HEK293 (cell line): ENCODE data around the gene DLEC1.

Experiments
- CTCF ChIA-PET: fragments of 350-600 bp; formaldehyde crosslinking; extraction: SDS; loops from one replicate; lab custom pipeline; 2021; ENCODE audit warnings: antibody characterized with exemption; lab: Yijun Ruan, JAX
- POLR2A ChIA-PET: fragments of 300-600 bp; formaldehyde crosslinking; extraction: SDS; loops from one replicate; lab custom pipeline; 2020; ENCODE audit warnings: antibody characterized with exemption, inconsistent platforms; lab: Yijun Ruan, JAX
- H3K27ac ChIP-seq: fragments of 200-500 bp; sonication (Bioruptor generic); 2 replicates; pipeline ENCODE4 v1.5.1; 2014; ENCODE audit warnings: low read depth, low read length, control low read depth, inconsistent platforms; ENCODE audit errors: extremely low read depth
- H3K36me3 ChIP-seq, 2 experiments: fragments of 200-500 bp in 1 of 2; sonication (Bioruptor generic) in 1 of 2; 1 replicate in 1 of 2; 2 replicates in 1 of 2; pipeline ENCODE4 v1.5.1; 2014 to 2017; ENCODE audit warnings: inconsistent platforms in 2 of 2, low read length in 2 of 2; ENCODE audit not compliant: control insufficient read depth in 2 of 2, insufficient read depth in 1 of 2
- H3K4me1 ChIP-seq: fragments of 200-500 bp; sonication (Bioruptor generic); 2 replicates; pipeline ENCODE4 v1.5.1; 2014; ENCODE audit warnings: mild to moderate bottlenecking, low read length, inconsistent platforms; ENCODE audit not compliant: control insufficient read depth, insufficient read depth
- H3K4me3 ChIP-seq: 2 replicates; pipeline ENCODE4 v1.5.1; 2011; ENCODE audit warnings: low read depth, mild to moderate bottlenecking, control low read depth, low read length, moderate library complexity
- H3K9me3 ChIP-seq: fragments of 200-500 bp; sonication (Bioruptor generic); 2 replicates; pipeline ENCODE4 v1.5.1; 2014; ENCODE audit warnings: low read depth, low read length, inconsistent platforms; ENCODE audit not compliant: control insufficient read depth, insufficient read depth
- GLIS2 ChIP-seq: fragments of 450-650 bp; formaldehyde crosslinking; IDR thresholded peaks from 2 replicates; pipeline ENCODE4 v1.5.1; 2016; ENCODE audit warnings: missing biosample characterization, missing genetic modification characterization
- HOXC10 ChIP-seq: sonication (generic); formaldehyde crosslinking; IDR thresholded peaks from 2 replicates; pipeline ENCODE4 v1.8.1; 2023; ENCODE audit warnings: mild to moderate bottlenecking, missing genetic modification reagents
- IKZF3 ChIP-seq: fragments of 450-650 bp; IDR thresholded peaks from 2 replicates; pipeline ENCODE4 v1.5.0; 2018; ENCODE audit warnings: missing biosample characterization, mild to moderate bottlenecking, missing genetic modification characterization, moderate library complexity
- ZBTB17 ChIP-seq: fragments of 450-650 bp; formaldehyde crosslinking; IDR thresholded peaks from 2 replicates; pipeline ENCODE4 v1.5.1; 2016; ENCODE audit warnings: missing biosample characterization, missing genetic modification characterization
- ZBTB20 ChIP-seq: fragments of 450-650 bp; formaldehyde crosslinking; IDR thresholded peaks from 2 replicates; pipeline ENCODE4 v1.5.1; 2016; ENCODE audit warnings: missing biosample characterization, missing genetic modification characterization
- ZBTB21 ChIP-seq: fragments of 450-650 bp; formaldehyde crosslinking; IDR thresholded peaks from 2 replicates; pipeline ENCODE4 v1.5.1; 2017; ENCODE audit warnings: missing biosample characterization, missing genetic modification characterization
- ZEB2 ChIP-seq: fragments of 450-650 bp; formaldehyde crosslinking; IDR thresholded peaks from 2 replicates; pipeline ENCODE4 v1.5.1; 2016; ENCODE audit warnings: missing biosample characterization, missing genetic modification characterization
- ZFHX2 ChIP-seq: fragments of 450-650 bp; formaldehyde crosslinking; conservative IDR thresholded peaks from 2 replicates; pipeline ENCODE4 v1.5.1; 2016; ENCODE audit warnings: missing biosample characterization, missing genetic modification characterization
- ZNF112 ChIP-seq: fragments of 450-650 bp; formaldehyde crosslinking; IDR thresholded peaks from 2 replicates; pipeline ENCODE4 v1.5.0; 2017; ENCODE audit warnings: missing biosample characterization, missing genetic modification characterization
- ZNF132 ChIP-seq: fragments of 450-650 bp; formaldehyde crosslinking; IDR thresholded peaks from 2 replicates; pipeline ENCODE4 v1.5.1; 2017; ENCODE audit warnings: missing biosample characterization, missing genetic modification characterization, borderline replicate concordance
- ZNF146 ChIP-seq: fragments of 450-650 bp; formaldehyde crosslinking; IDR thresholded peaks from 2 replicates; pipeline ENCODE4 v1.5.1; 2016; ENCODE audit warnings: missing biosample characterization, missing genetic modification characterization
- ZNF202 ChIP-seq: fragments of 450-650 bp; formaldehyde crosslinking; IDR thresholded peaks from 2 replicates; pipeline ENCODE4 v1.5.1; 2016; ENCODE audit warnings: missing biosample characterization, missing genetic modification characterization, borderline replicate concordance
- ZNF214 ChIP-seq: fragments of 450-650 bp; formaldehyde crosslinking; IDR thresholded peaks from 2 replicates; pipeline ENCODE4 v1.5.1; 2017; ENCODE audit warnings: missing biosample characterization, mild to moderate bottlenecking, missing genetic modification characterization, borderline replicate concordance
- ZNF423 ChIP-seq: fragments of 450-650 bp; formaldehyde crosslinking; IDR thresholded peaks from 2 replicates; pipeline ENCODE4 v1.5.1; 2016; ENCODE audit warnings: missing biosample characterization, missing genetic modification characterization
- ZNF548 ChIP-seq: fragments of 450-650 bp; formaldehyde crosslinking; IDR thresholded peaks from 2 replicates; pipeline ENCODE4 v1.5.1; 2016; ENCODE audit warnings: missing biosample characterization, missing genetic modification characterization
- ZNF624 ChIP-seq: fragments of 450-650 bp; formaldehyde crosslinking; IDR thresholded peaks from 2 replicates; pipeline ENCODE4 v1.5.1; 2017; ENCODE audit warnings: missing biosample characterization, missing genetic modification characterization
- ZNF654 ChIP-seq: fragments of 450-650 bp; formaldehyde crosslinking; IDR thresholded peaks from 2 replicates; pipeline ENCODE4 v1.5.1; 2016; ENCODE audit warnings: low read depth, missing biosample characterization, missing genetic modification characterization
- ZSCAN30 ChIP-seq: fragments of 450-650 bp; IDR thresholded peaks from 2 replicates; pipeline ENCODE4 v1.5.1; 2018; ENCODE audit warnings: missing biosample characterization, mild to moderate bottlenecking, missing genetic modification characterization, moderate library complexity
- ZXDB ChIP-seq: fragments of 450-650 bp; formaldehyde crosslinking; IDR thresholded peaks from 2 replicates; pipeline ENCODE4 v1.5.1; 2016; ENCODE audit warnings: missing biosample characterization, missing genetic modification characterization
- TF ChIP-seq, protein P1 (sequence below): fragments of 450-650 bp; formaldehyde crosslinking; conservative IDR thresholded peaks from 2 replicates; pipeline ENCODE4 v1.5.1; 2016; ENCODE audit warnings: low read depth, missing biosample characterization, missing genetic modification characterization
- TF ChIP-seq, protein P2 (sequence below): fragments of 450-650 bp; formaldehyde crosslinking; IDR thresholded peaks from 2 replicates; pipeline ENCODE4 v1.5.1; 2016; ENCODE audit warnings: missing biosample characterization, missing genetic modification characterization, borderline replicate concordance

DLEC1 gene

DNA sequence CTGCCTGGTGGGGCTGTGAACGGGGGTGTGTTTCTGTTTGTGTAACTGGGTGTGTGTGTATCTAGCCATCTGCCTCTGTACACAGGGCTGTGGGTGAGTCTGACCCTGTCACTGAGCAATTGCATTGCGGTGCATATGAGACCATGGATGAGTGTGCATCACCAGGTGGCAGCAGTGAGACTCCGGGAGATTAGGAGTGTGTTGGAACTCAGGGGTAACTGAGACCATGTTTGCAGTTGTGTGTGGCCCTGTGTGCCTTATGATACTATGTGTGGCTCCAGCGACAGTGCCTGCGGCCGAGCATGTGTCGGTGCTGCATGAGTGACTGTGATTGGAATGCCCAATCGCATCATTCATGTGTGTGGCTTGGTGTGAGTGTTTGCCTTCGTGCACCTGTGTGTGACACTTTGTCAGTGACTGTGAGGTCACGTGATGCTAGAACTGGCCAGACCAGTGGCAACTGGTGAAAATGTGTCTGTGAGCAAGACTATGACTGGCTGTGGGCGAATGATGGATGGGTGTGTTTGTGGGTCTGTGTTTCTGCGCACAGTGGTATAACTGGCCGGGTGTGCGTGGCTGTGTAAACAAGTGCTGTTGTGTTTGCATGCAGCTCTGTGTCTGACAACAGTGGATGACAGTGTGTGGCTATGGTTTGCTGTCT is 34.5 kb upstream of the DLEC1 start (continued):
- TF ChIP-seq ZNF624 (tag by site-specific recombination): no peak
- no peak for TF ChIP-seq ZNF112 (tag by site-specific recombination)
- no peak for TF ChIP-seq HOXC10 (CRISPR knock-in tag)
- TF ChIP-seq ZNF146 (tag by site-specific recombination): no peak
- no peak for TF ChIP-seq ZXDB (tag by site-specific recombination)
- TF ChIP-seq ZNF423 (tag by site-specific recombination): no peak
- TF ChIP-seq ZSCAN30 (tag by site-specific recombination): no peak
- TF ChIP-seq ZNF132: no peak
- no peak for TF ChIP-seq IKZF3 (tag by site-specific recombination)
- TF ChIP-seq ZNF214 (tag by site-specific recombination): no peak
- peak; percentile 41; the same call in 1 of the 2 replicates for TF ChIP-seq ZNF654 (tag by site-specific recombination)
- no peak for TF ChIP-seq GLIS2 (tag by site-specific recombination)
- no peak for TF ChIP-seq ZNF548 (tag by site-specific recombination)

DNA sequence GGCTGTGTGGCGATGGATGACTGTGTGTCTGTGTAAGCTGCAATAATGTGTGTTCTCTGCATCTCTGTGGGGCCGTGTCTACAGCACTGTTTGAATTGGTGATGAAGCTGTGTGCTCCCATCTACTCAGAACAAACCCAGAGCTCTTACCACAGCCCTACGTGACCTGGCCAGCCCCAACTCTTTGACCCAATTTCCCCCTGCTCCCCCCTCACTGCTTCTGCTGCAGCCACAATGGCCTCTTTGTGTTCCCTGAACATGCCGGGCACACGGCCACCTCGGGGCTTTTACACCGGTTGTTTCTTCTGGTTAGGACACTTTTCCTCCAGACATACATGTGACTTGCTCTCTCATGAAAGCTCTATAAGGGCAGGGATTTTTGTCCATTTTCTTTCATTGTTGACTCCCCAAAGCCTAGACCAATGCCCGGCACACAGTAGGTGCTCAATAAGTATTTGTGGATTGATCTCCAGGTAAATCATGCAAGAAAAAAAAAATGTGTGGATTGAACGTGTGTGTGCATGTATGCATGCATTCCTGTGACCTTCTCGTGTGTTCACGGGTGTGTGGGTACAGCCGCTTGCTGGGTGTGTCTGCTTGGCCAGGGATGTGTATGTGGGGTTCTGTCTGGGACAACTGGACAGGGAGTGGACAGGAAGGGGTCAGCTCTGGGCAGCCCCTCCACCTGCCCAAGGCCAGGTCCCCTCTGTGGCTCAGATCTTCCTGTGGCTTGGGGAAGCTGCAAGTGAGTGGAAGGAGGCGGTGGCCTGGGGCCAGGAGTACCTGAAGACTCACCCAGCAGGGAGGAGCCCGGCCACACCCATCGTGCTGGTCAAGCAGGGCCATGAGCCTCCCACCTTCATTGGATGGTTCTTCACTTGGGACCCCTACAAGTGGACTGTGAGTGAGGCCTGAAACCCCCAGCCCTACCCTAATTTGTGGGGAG is 33.7 kb upstream of the DLEC1 start:
- H3K27ac ChIP-seq: no peak overlapping the region
- no peak for TF ChIP-seq ZNF202 (tag by site-specific recombination)
- TF ChIP-seq ZBTB17: no peak
- no peak for TF ChIP-seq ZEB2 (tag by site-specific recombination)
- TF ChIP-seq, protein P1, sequence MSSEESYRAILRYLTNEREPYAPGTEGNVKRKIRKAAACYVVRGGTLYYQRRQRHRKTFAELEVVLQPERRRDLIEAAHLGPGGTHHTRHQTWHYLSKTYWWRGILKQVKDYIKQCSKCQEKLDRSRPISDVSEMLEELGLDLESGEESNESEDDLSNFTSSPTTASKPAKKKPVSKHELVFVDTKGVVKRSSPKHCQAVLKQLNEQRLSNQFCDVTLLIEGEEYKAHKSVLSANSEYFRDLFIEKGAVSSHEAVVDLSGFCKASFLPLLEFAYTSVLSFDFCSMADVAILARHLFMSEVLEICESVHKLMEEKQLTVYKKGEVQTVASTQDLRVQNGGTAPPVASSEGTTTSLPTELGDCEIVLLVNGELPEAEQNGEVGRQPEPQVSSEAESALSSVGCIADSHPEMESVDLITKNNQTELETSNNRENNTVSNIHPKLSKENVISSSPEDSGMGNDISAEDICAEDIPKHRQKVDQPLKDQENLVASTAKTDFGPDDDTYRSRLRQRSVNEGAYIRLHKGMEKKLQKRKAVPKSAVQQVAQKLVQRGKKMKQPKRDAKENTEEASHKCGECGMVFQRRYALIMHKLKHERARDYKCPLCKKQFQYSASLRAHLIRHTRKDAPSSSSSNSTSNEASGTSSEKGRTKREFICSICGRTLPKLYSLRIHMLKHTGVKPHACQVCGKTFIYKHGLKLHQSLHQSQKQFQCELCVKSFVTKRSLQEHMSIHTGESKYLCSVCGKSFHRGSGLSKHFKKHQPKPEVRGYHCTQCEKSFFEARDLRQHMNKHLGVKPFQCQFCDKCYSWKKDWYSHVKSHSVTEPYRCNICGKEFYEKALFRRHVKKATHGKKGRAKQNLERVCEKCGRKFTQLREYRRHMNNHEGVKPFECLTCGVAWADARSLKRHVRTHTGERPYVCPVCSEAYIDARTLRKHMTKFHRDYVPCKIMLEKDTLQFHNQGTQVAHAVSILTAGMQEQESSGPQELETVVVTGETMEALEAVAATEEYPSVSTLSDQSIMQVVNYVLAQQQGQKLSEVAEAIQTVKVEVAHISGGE (tag by site-specific recombination): no peak
- TF ChIP-seq, protein P2, sequence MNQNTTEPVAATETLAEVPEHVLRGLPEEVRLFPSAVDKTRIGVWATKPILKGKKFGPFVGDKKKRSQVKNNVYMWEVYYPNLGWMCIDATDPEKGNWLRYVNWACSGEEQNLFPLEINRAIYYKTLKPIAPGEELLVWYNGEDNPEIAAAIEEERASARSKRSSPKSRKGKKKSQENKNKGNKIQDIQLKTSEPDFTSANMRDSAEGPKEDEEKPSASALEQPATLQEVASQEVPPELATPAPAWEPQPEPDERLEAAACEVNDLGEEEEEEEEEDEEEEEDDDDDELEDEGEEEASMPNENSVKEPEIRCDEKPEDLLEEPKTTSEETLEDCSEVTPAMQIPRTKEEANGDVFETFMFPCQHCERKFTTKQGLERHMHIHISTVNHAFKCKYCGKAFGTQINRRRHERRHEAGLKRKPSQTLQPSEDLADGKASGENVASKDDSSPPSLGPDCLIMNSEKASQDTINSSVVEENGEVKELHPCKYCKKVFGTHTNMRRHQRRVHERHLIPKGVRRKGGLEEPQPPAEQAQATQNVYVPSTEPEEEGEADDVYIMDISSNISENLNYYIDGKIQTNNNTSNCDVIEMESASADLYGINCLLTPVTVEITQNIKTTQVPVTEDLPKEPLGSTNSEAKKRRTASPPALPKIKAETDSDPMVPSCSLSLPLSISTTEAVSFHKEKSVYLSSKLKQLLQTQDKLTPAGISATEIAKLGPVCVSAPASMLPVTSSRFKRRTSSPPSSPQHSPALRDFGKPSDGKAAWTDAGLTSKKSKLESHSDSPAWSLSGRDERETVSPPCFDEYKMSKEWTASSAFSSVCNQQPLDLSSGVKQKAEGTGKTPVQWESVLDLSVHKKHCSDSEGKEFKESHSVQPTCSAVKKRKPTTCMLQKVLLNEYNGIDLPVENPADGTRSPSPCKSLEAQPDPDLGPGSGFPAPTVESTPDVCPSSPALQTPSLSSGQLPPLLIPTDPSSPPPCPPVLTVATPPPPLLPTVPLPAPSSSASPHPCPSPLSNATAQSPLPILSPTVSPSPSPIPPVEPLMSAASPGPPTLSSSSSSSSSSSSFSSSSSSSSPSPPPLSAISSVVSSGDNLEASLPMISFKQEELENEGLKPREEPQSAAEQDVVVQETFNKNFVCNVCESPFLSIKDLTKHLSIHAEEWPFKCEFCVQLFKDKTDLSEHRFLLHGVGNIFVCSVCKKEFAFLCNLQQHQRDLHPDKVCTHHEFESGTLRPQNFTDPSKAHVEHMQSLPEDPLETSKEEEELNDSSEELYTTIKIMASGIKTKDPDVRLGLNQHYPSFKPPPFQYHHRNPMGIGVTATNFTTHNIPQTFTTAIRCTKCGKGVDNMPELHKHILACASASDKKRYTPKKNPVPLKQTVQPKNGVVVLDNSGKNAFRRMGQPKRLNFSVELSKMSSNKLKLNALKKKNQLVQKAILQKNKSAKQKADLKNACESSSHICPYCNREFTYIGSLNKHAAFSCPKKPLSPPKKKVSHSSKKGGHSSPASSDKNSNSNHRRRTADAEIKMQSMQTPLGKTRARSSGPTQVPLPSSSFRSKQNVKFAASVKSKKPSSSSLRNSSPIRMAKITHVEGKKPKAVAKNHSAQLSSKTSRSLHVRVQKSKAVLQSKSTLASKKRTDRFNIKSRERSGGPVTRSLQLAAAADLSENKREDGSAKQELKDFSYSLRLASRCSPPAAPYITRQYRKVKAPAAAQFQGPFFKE (tag by site-specific recombination): no peak
- TF ChIP-seq ZBTB20 (tag by site-specific recombination): no peak
- no peak for TF ChIP-seq ZFHX2 (tag by site-specific recombination)
- no peak for TF ChIP-seq ZBTB21 (tag by site-specific recombination)

More for the DNA sequence above, 33.7 kb upstream of the DLEC1 start:
- Histone ChIP-seq H3K9me3 (no peaks in the 10 kb centered on the region), H3K4me3 (no peak overlapping the region), H3K36me3 (peaks cover 0 to 6% of the 10 kb centered on the region in 2 experiments; a peak in 1 of 3 replicates), H3K4me1 (no peaks in the 10 kb centered on the region)
- POLR2A ChIA-PET: no interaction called here
- CTCF ChIA-PET: interaction anchor here (0.7 to 1.2 kb wide), 5 partner anchors 18 to 151 kb away, joined by 3 to 5 read pairs (median 4); no protein-coding TSS in a partner anchor
